Glutamatergic neuron (in vitro differentiated cells): ENCODE measurements around the gene ATP2A3. TPM values are rescaled to one million over a fixed set of nuclear protein-coding genes. Genes with fewer than 3 reads are reported as not detected.
A peak's percentile ranks its signal among the peaks of the same experiment; 100 is the strongest.

Experiments used
- DNase-seq: peaks from one replicate; pipeline ENCODE4 v3.0.0; 2022
- H3K27ac Mint-ChIP-seq: one replicate; pipeline ENCODE4 v1.8.0; 2020; ENCODE audit warnings: mild to moderate bottlenecking, mixed read lengths, inconsistent platforms; ENCODE audit not compliant: unreplicated experiment
- H3K27me3 Mint-ChIP-seq: one replicate; pipeline ENCODE4 v1.8.0; 2020; ENCODE audit warnings: mild to moderate bottlenecking, moderate library complexity, mixed read lengths, inconsistent platforms; ENCODE audit not compliant: unreplicated experiment
- H3K36me3 Mint-ChIP-seq: one replicate; pipeline ENCODE4 v1.8.0; 2020; ENCODE audit warnings: mild to moderate bottlenecking, mixed read lengths, inconsistent platforms; ENCODE audit not compliant: unreplicated experiment
- H3K4me1 Mint-ChIP-seq: one replicate; pipeline ENCODE4 v1.8.0; 2020; ENCODE audit warnings: mild to moderate bottlenecking, low read depth, mixed read lengths, inconsistent platforms; ENCODE audit not compliant: unreplicated experiment
- H3K4me3 Mint-ChIP-seq: one replicate; pipeline ENCODE4 v1.8.0; 2020; ENCODE audit warnings: mild to moderate bottlenecking, mixed read lengths, inconsistent platforms; ENCODE audit not compliant: unreplicated experiment
- H3K9me3 Mint-ChIP-seq: one replicate; pipeline ENCODE4 v1.8.0; 2020; ENCODE audit warnings: mild to moderate bottlenecking, moderate library complexity, mixed read lengths, inconsistent platforms; ENCODE audit not compliant: unreplicated experiment
- total RNA-seq: library from RNA; stranded (reverse); fragmentation: NEBNext Ultra II Directional; extraction: Animal tissue kit (Norgen Biotek cat#: 25700); gene quantifications from one replicate; pipeline ENCODE4 v1.2.1, GENCODE V29; 2021; ENCODE audit not compliant: unreplicated experiment
- TF ChIP-seq, protein P1 (sequence below): fragments of 200-600 bp; sonication (generic); IDR thresholded peaks from one replicate; pipeline ENCODE4 v1.5.0; 2021; ENCODE audit not compliant: partially characterized antibody, unreplicated experiment

ATP2A3 gene
- total RNA-seq, 1 donor from 2014 or later, result 97.8 TPM

DNA sequence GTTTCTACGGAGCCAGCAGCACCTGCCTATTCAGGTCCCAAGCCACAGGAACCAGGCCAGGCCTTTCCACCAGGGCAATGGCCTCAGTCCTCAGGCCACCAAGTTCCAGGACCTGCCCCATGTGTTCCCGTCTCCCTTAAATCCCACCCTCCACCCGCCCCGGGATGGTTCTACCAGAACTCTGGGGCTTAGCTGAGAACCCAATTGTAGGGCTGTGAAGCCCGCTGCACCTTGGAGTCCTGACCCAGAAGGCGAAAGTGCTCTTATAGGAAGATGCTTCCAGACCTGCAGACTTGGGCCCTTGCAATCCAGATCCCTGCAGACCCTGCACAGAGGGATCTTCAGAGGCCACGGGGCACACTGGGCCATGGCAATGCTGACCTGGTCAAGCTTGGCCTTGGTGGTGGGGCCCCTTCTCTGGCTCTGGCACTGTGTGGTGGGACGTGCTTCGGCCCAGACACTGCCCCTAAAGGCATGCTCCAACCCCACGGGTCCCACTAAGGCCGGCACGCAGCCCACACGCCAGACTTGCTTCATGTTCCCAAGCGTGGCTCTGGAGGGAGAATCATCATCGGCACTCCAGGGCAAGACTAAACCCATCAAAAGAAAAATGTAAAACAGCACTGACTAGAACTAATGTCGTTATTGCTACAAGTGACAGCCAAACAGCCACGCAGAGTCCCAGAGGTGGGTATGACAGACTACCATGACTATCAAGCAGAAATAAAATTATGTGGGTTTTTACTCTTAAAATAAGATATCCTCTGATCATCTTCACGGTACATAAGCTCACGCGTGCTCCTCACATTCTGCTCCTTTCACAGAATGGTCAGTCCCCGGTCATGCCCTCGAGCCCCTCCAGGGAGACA is 41.3 kb upstream of the ATP2A3 start:
- peaks cover 7% of the 10 kb centered on the region for H3K9me3 Mint-ChIP-seq
- no peak overlapping the region for H3K4me3 Mint-ChIP-seq

DNA sequence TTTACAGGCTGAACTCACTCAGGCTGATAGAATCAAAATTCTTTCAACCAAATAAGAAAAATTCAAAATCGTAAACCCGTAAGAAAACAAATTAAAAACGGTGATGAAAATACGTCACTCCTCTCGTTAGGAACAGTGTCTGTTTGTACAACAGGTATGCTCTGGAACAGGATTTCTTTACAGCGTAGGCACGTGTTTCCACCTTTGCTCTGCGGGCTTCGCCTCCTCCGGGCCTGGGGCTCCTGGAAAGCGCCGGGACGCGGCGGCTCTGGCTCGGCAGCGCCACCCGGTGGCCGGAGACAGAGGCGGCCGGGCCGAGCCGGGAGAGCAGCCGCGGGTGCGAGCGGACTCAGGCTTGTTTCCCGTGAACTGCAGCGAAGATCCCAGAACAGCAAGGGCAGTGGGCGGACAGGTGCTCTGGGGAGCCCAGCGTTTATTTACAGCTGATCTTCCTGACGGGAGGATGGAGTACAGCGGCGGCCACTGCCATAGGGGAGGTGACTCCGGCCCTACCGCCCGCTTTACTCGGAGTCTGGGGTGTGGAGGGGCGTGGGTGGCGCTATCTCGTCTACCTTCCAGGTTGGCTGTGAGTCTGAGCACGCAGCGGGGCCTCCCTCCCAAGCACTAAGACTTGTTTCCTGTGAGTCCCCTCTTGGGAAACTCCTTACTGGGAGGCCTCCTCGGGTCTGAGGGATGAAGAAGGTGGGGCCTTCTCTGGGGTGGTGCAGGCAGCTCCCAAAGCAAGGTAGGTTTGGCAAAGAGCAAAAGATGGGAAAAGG is 40.5 kb upstream of the ATP2A3 start:
- Mint-ChIP-seq H3K36me3 (no peaks in the 10 kb centered on the region), H3K4me3 (no peak overlapping the region), H3K4me1 (peaks cover 15% of the 10 kb centered on the region), H3K9me3 (peaks cover 6% of the 10 kb centered on the region), H3K27ac (no peak overlapping the region), H3K27me3 (peaks cover 2% of the 10 kb centered on the region)
- DNase-seq, result peak; percentile 83
- TF ChIP-seq, protein P1, sequence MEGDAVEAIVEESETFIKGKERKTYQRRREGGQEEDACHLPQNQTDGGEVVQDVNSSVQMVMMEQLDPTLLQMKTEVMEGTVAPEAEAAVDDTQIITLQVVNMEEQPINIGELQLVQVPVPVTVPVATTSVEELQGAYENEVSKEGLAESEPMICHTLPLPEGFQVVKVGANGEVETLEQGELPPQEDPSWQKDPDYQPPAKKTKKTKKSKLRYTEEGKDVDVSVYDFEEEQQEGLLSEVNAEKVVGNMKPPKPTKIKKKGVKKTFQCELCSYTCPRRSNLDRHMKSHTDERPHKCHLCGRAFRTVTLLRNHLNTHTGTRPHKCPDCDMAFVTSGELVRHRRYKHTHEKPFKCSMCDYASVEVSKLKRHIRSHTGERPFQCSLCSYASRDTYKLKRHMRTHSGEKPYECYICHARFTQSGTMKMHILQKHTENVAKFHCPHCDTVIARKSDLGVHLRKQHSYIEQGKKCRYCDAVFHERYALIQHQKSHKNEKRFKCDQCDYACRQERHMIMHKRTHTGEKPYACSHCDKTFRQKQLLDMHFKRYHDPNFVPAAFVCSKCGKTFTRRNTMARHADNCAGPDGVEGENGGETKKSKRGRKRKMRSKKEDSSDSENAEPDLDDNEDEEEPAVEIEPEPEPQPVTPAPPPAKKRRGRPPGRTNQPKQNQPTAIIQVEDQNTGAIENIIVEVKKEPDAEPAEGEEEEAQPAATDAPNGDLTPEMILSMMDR, result peak; percentile 99

More for the DNA sequence above, 41.3 kb upstream of the ATP2A3 start:
- TF ChIP-seq, protein P1, result no peak
- Mint-ChIP-seq H3K36me3 (no peaks in the 10 kb centered on the region), H3K4me1 (peaks cover 15% of the 10 kb centered on the region), H3K27me3 (peaks cover 2% of the 10 kb centered on the region), H3K27ac (no peak overlapping the region)
- no peak for DNase-seq

DNA sequence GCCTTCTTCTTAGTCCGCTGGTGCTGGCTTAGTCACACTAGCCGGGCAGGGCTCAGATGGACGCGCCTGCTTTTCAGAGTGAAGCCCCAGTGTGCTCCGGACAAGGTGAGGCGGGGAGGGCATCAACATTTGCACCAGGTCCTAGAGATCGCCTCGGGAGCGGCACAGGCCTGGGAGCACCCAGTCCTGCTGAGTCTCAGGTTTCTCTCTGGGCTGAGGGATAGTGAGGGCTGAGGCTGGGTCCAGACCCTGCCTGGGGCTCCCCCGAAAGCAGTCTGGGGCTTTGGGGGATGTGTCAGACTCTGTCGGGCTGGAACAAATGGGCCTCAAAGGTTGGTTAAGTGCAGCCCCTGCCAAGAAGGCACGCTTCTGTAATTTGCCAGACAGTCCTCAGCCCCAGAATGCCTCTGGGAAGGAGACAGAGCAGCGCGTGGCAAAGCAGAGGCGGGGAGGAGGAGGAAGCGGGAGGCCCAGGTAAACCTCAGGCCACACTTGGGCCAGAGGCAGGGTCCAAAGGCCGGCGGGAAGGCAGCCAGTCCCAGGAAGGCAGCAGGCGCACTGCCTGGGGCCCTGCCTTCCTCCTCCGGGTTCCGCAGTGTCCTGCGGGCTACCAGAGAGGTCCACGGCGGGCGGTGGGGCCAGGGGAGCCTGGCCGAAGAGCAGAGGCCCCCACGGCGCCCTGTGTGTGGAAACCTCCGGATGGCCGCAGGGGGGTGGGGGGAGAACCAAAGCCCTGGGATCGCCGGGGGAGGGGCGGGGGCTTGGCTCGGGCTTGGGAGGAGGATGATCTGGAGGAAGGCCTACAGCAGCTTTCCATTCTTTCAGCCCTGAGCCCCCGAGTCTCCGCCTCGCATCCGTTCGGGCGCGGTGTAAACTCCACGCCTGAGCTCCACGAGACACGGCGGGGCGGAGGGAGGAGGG is 39.5 kb upstream of the ATP2A3 start:
- Mint-ChIP-seq H3K4me1 (peaks cover 15% of the 10 kb centered on the region), H3K27ac (peak overlapping the region; percentile 62), H3K9me3 (peaks cover 6% of the 10 kb centered on the region), H3K4me3 (peak overlapping the region; percentile 46), H3K36me3 (no peaks in the 10 kb centered on the region), H3K27me3 (peaks cover 2% of the 10 kb centered on the region)
- TF ChIP-seq, protein P1, result no peak
- no peak for DNase-seq

DNA sequence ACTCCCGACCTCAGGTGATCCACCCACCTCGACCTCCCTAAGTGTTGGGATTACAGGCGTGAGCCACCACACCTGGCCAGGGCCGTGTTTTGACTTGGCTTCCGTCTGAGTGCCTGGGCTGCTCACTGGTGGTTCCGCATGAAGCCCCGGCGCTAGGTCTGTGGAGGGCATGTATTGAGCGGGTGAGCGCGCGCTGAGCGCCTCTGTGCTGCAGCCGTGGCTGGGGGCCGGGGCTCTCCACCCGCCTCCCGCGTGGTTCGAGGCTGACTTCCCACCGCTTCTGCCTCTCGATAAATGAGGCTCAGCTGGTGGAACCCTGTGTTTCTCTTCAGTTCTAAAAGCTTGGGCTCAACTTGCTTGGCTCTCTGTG is 38.9 kb upstream of the ATP2A3 start:
- H3K4me1 Mint-ChIP-seq, result peaks cover 15% of the 10 kb centered on the region
- no peak for DNase-seq
- peak overlapping the region; percentile 46 for H3K4me3 Mint-ChIP-seq
- peaks cover 2% of the 10 kb centered on the region for H3K27me3 Mint-ChIP-seq
- TF ChIP-seq, protein P1, result no peak
- H3K27ac Mint-ChIP-seq, result peak overlapping the region; percentile 62
- H3K36me3 Mint-ChIP-seq, result no peaks in the 10 kb centered on the region
- peaks cover 5% of the 10 kb centered on the region for H3K9me3 Mint-ChIP-seq
